ENCODE data around the gene ZNF469.

The ZNF469 gene

GRCh38 chr16:88411951-88412576 is 29.3 kb downstream of the ZNF469 start:
- no peak for DNase-seq

DNA sequence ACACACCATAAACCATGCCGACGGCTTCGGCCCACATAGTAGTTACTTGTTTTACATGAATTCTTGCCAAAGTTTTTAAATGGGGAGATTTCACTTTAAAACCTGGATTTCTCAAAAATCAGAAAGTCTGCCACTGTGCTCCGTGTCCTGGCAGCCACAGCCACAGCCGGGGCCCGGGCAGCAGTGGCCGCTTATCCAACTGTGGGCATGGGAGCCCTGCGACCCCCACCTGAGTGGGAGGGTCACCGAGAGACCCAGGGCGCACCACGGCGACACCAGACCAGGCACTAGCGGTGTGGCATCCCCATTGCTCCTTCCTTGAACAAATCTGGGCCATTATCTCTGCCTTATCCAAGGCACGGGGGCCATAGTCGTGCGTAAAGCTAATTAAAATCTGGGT is 30.0 kb downstream of the ZNF469 start:
- DNase-seq, result no peak

DNA sequence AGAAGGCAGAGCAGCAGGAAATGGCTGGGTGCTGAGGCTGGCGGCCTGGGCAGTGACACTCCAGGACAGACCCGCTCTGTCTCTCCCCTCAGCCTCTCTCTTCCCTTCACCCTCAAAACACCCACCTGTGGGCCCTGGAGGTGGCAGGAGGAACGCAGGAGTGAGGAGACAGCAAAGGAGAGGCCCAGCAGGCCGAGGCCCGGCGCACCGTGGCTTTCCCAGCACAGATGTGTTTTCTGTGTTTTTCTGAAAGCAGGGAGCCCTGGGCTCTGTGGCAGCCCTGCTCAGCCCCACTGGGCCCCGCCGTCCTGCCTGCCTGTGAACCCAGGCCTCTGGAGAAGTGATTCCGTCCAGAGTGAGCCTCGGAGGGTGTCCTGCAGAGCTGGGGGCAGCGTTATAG is 30.5 kb downstream of the ZNF469 start:
- no peak for DNase-seq

- no peak for DNase-seq
These were observed 30.9 kb downstream of the ZNF469 start for GRCh38 chr16:88413631-88414030.

- no peak for DNase-seq
These were observed 32.0 kb downstream of the ZNF469 start for GRCh38 chr16:88414521-88415380.

GRCh38 chr16:88415381-88415705 is 32.6 kb downstream of the ZNF469 start:
- DNase-seq, result no peak

GRCh38 chr16:88415713-88416323 is 33.1 kb downstream of the ZNF469 start:
- no peak for DNase-seq

DNA sequence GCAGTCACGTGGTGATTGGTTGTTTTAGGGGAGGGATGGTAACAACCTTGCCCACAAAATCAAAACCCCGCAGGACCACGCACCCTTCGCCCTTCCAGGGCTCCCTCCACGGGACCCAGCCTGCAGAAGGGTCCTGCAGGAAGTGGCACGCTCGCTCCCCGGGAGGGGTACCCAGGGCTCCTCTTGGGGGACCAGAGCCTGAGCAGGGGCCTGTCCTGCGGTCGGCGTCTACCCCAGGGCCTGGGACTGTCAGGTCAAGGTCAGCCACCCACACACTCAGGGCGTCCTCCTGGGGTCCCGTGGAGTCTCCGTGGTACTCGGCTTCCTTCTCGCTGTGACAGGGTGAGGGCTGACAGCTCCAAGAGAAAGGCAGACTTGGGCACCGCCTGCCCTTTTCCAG is 33.9 kb downstream of the ZNF469 start:
- DNase-seq, result no peak

DNA sequence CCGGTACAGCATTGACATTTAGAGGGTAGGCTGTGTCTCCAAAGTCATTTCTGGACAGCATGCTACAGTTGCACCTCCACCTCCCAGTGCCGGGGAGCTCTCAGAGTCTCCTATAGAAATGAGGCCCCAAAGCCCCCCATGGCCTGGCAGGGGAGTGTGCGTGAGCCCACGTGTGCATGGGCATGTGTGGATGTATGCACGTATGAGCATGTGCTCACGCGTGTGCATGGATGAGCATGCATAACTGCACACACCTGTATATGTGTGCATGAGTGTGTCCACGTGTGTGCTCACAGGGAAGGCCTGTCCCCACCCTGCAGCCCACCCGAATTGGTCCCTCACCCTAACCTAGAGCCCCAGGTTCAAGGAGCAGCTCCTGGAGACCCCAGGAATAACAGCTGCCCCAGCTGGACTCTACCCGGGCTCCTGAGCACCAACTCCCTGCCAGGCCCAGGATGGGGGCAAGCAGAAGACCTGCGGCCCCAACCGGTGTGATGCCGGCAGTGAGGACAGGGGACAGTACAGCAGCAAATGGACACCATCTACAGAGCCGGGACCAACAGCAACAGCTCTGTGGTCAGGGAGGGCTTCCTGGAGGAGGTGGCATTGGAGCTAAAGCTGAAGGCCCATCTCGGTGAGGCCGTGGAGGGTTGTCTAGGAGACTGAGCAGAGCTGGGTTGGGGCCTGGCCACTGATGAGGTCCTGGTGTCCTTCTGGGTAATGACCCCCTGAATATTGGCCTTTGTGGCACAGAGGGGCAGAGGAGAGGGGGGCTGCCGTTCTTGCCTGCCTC is 35.1 kb downstream of the ZNF469 start:
- no peak for DNase-seq

- no peak for DNase-seq
These were observed 36.1 kb downstream of the ZNF469 start for GRCh38 chr16:88418869-88419268.

GRCh38 chr16:88419790-88420189 is 37.0 kb downstream of the ZNF469 start:
- DNase-seq, result no peak

GRCh38 chr16:88420496-88420895 is 37.7 kb downstream of the ZNF469 start:
- DNase-seq, result no peak

DNA sequence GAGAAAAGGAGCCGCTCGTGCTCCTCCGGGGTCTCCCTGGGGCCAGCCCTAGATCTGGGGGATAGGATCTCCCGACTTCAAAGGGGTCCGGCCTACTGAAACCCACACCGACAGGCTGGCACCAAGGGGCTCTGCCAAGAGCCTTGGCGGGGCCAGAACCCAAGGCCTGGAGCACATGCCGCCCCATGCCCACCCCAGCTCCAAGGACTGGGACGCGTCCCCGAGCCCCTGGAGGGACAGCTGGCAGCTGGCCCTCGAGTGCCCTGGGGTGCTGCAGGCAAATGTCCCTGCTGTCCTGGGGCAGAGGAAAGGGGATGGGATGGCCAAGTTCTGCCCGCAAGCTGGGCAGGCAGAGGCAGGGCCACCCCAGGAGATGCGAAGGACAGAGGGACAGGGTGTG is 38.5 kb downstream of the ZNF469 start:
- DNase-seq, result no peak

GRCh38 chr16:88421871-88422433 is 39.2 kb downstream of the ZNF469 start:
- no peak for DNase-seq

DNA sequence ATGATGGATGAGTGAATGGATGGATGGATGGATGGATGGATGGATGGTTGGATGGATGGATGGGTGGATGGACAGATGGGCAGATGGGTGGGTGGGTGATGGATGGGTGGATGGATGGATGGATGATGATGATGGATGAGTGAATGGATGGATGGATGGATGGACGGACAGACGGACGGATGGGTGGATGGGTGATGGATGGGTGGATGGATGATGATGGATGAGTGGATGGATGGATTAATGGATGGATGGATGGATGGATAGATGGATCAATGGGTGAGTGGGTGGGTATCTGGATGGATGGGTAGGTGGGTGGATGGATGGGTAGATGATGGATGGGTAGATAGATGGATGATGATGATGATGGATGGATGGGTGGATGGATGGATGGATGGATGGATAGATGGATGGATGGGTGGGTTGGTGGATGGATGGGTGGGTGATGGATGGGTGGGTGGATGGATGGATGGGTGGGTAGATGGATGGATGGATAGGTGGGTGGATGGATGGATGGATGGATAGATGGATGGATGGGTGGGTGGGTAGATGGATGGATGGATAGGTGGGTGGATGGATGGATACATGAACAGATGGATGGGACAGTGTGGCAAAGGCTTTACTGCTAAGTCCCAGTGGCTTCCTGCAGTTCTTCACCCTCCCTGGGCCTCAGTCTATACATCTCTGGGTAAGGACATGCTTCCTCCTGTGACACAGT is 40.1 kb downstream of the ZNF469 start:
- DNase-seq, result no peak

GRCh38 chr16:88423448-88423850 is 40.7 kb downstream of the ZNF469 start:
- DNase-seq, result no peak

- no peak for DNase-seq
These were observed 42.0 kb downstream of the ZNF469 start for GRCh38 chr16:88424587-88425235.

- DNase-seq, result no peak
These were observed 43.3 kb downstream of the ZNF469 start for GRCh38 chr16:88426018-88426417.

- no peak for DNase-seq
These were observed 44.6 kb downstream of the ZNF469 start for GRCh38 chr16:88427376-88427775.

GRCh38 chr16:88428156-88428555 is 45.4 kb downstream of the ZNF469 start:
- no peak for DNase-seq

DNA sequence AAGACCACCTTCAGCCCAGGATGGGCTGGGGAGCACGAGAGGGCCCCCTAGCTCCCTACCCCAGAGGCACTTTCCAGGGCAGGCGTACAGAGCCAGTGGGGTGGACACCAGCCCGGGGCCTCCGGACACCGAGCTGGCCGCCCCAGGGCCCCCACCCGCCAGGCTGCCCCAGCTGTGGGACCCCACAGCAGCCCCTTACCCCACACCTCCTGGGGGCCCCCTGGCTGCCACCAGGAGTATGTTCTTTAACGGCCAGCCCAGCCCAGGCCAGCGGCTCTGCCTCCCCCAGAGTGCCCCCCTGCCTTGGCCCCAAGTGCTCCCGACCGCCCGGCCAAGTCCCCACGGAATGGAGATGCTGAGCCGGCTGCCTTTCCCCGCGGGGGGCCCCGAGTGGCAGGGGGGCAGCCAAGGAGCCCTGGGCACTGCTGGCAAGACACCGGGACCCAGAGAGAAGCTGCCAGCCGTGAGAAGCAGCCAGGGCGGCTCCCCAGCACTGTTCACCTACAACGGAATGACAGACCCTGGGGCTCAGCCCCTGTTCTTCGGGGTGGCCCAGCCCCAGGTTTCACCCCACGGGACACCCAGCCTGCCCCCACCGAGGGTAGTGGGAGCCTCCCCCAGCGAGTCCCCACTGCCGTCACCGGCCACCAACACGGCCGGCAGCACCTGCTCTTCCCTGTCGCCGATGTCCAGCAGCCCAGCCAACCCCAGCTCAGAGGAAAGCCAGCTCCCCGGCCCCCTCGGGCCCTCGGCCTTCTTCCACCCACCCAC is 46.0 kb downstream of the ZNF469 start:
- DNase-seq, result no peak

Data from NCI-H526 (cell line).